DND-41 (cell line): Measurements from ENCODE around the gene NR6A1.

ENCODE experiments used
- ATAC-seq: fragments of 200-7000 bp; cut with Tn5 transposase; 3 replicates; pipeline ENCODE4 v1.9.1; 2021; ENCODE audit warnings: low read depth; ENCODE audit not compliant: insufficient read depth
- DNase-seq: peaks from one replicate; pipeline ENCODE4 v3.0.0-alpha.2; 2020
- H2AFZ ChIP-seq: 2 replicates; pipeline ENCODE4 v1.6.0; 2012; ENCODE audit warnings: low read depth, low read length
- H3K27ac ChIP-seq: 2 replicates; pipeline ENCODE4 v1.5.1; 2012; ENCODE audit warnings: low read length, inconsistent platforms
- H3K27me3 ChIP-seq: fragments of 200-600 bp; sonication (generic); 2 replicates; pipeline ENCODE4 v1.6.0; 2012; ENCODE audit warnings: low read length, mild to moderate bottlenecking, inconsistent platforms; ENCODE audit not compliant: insufficient read depth, poor library complexity
- H3K36me3 ChIP-seq: 2 replicates; pipeline ENCODE4 v1.5.1; 2012; ENCODE audit warnings: low read length, inconsistent platforms; ENCODE audit not compliant: insufficient read depth
- H3K4me1 ChIP-seq: 2 replicates; pipeline ENCODE4 v1.5.1; 2012; ENCODE audit warnings: mild to moderate bottlenecking, low read length; ENCODE audit not compliant: insufficient read depth
- H3K4me2 ChIP-seq: 2 replicates; pipeline ENCODE4 v1.6.0; 2012; ENCODE audit warnings: mild to moderate bottlenecking, moderate library complexity, low read length, inconsistent platforms; ENCODE audit not compliant: insufficient read depth
- H3K4me3 ChIP-seq, 2 experiments: fragments of 200-600 bp in 1 of 2; shearing (Covaris generic) in 1 of 2; 2 replicates each; pipeline ENCODE4 v1.5.1; 2012 to 2016; ENCODE audit warnings: inconsistent platforms in 2 of 2, low read length in 2 of 2, mild to moderate bottlenecking in 2 of 2, low read depth in 1 of 2, moderate library complexity in 1 of 2
- H3K79me2 ChIP-seq: 2 replicates; pipeline ENCODE4 v1.6.0; 2012; ENCODE audit warnings: low read length, inconsistent platforms; ENCODE audit not compliant: insufficient read depth
- H3K9ac ChIP-seq: 2 replicates; pipeline ENCODE4 v1.6.0; 2012; ENCODE audit warnings: low read depth, mild to moderate bottlenecking, inconsistent platforms, low read length, moderate library complexity
- H3K9me3 ChIP-seq: 2 replicates; pipeline ENCODE4 v1.5.1; 2012; ENCODE audit warnings: low read length, moderate library complexity, mild to moderate bottlenecking, inconsistent platforms; ENCODE audit not compliant: insufficient read depth, severe bottlenecking
- H4K20me1 ChIP-seq: 2 replicates; pipeline ENCODE4 v1.6.0; 2012; ENCODE audit warnings: low read length; ENCODE audit not compliant: insufficient read depth
- EZH2 ChIP-seq: IDR thresholded peaks from 3 replicates; pipeline ENCODE4 v1.6.1; 2012; ENCODE audit warnings: borderline replicate concordance, low read depth, mild to moderate bottlenecking, moderate library complexity, low read length, inconsistent platforms; ENCODE audit not compliant: severe bottlenecking
- TF ChIP-seq, protein P1 (sequence below): IDR thresholded peaks from 2 replicates; pipeline ENCODE4 v1.5.1; 2012; ENCODE audit warnings: borderline replicate concordance, low read length, moderate library complexity, mild to moderate bottlenecking; ENCODE audit not compliant: poor library complexity, severe bottlenecking; ENCODE audit errors: extremely low read depth

The NR6A1 gene

DNA sequence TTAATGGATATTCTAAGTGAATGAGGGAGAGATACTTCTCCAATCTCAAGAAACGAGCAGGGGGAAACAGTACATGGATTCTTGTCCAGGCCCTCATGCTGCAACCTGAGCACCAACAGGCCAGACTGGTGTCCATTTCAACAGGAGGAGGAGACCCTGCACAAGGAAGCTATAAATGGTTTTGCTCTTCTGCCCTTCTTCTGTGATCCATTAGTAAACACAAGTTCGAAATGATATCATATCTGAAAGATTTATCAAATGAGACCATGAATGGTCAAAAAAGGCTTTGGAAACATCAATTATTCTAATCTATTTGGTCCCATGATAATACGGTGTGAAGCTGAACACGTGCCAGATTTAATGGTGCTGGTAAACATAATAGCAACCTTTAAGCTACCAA is 109.8 kb downstream of the NR6A1 start:
- peak overlapping the region; percentile 89 for H3K27ac ChIP-seq
- H3K79me2 ChIP-seq = peaks cover 78% of the 10 kb centered on the region
- peak overlapping the region in 1 of 2 experiments; percentile 46; a peak in 3 of 4 replicates for H3K4me3 ChIP-seq
- H3K9ac ChIP-seq = peak overlapping the region; percentile 79
- peaks cover 9% of the 10 kb centered on the region; the same call in 1 of the 2 replicates for H4K20me1 ChIP-seq
- no peaks in the 10 kb centered on the region for H3K27me3 ChIP-seq
- TF ChIP-seq EZH2 = no peak
- TF ChIP-seq, protein P1, sequence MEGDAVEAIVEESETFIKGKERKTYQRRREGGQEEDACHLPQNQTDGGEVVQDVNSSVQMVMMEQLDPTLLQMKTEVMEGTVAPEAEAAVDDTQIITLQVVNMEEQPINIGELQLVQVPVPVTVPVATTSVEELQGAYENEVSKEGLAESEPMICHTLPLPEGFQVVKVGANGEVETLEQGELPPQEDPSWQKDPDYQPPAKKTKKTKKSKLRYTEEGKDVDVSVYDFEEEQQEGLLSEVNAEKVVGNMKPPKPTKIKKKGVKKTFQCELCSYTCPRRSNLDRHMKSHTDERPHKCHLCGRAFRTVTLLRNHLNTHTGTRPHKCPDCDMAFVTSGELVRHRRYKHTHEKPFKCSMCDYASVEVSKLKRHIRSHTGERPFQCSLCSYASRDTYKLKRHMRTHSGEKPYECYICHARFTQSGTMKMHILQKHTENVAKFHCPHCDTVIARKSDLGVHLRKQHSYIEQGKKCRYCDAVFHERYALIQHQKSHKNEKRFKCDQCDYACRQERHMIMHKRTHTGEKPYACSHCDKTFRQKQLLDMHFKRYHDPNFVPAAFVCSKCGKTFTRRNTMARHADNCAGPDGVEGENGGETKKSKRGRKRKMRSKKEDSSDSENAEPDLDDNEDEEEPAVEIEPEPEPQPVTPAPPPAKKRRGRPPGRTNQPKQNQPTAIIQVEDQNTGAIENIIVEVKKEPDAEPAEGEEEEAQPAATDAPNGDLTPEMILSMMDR = no peak
- H3K4me2 ChIP-seq = peak overlapping the region; percentile 70
- peaks cover 15% of the 10 kb centered on the region for H3K36me3 ChIP-seq
- H2AFZ ChIP-seq = no peak overlapping the region
- ATAC-seq = no peak
- H3K4me1 ChIP-seq = peaks cover 31% of the 10 kb centered on the region
- no peaks in the 10 kb centered on the region for H3K9me3 ChIP-seq
- DNase-seq = no peak

DNA sequence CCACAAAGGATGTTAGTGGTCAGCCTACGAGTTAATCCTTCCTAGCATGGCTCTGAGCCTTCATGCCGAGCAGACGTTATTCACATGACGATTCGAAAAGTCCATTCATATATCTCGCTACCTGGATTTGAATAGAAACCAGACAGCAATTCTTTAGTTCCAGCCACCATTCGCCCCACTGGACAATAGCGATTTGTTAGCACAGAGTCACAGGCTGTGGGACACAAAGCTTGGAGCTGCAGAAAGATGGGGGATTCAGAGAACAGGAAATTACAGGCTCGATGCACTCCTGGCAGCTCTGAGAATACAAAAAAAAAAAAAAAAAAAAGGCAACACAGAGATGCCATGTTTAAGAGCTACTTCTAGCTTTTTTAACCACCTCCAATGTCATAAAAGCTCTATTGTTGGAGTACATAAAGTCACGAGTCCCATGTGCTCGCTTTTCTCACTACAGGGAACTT is 110.7 kb downstream of the NR6A1 start:
- DNase-seq (peak; percentile 63), ATAC-seq (peak; percentile 25; the same call in 2 of the 3 replicates)
- peak overlapping the region; percentile 79 for H3K9ac ChIP-seq
- peaks cover 12% of the 10 kb centered on the region for H3K36me3 ChIP-seq
- no peaks in the 10 kb centered on the region for H3K9me3 ChIP-seq
- H3K4me2 ChIP-seq = peak overlapping the region; percentile 70
- H3K27me3 ChIP-seq = no peaks in the 10 kb centered on the region
- H3K27ac ChIP-seq = peak overlapping the region; percentile 89
- peaks cover 31% of the 10 kb centered on the region for H3K4me1 ChIP-seq
- TF ChIP-seq EZH2 = no peak
- TF ChIP-seq, protein P1 = no peak
- H3K79me2 ChIP-seq = peaks cover 69% of the 10 kb centered on the region
- H3K4me3 ChIP-seq = peak overlapping the region; percentile 37 to 56
- peaks cover 5% of the 10 kb centered on the region; the same call in 1 of the 2 replicates for H4K20me1 ChIP-seq
- H2AFZ ChIP-seq = peak overlapping the region; percentile 64

DNA sequence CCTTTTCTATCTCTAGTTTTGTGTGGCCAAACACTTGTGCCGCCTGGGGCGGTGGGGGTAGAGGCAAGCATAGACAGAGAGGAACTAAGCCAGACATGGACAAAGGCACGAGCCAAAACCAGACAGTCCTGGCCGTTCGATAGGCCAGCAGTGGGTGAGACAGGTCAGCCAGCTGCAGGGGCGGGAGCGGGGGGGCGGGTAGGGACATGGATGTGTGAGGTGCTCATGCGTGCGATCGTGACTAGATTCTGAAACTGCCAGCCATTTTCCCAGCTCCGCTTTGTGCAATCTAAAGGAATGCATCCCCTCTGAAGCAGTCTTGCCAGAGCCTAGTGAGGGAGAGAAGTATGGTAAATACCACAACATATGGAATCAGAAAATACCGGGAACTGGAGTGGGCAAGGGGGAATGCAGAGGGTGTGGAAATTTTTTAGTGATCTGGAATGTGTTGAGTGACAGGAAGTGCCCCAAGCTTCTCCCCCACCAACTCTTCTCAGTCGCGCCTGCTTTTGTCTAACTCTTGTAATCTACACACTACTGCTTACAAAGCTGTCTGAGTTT is 111.9 kb downstream of the NR6A1 start:
- H3K79me2 ChIP-seq = peaks cover 57% of the 10 kb centered on the region
- peak overlapping the region; percentile 55 for H2AFZ ChIP-seq
- 0 out of 2 replicates have a peak, but pooled peaks cover 2% of the 10 kb centered on the region for H4K20me1 ChIP-seq
- H3K4me2 ChIP-seq = peak overlapping the region; percentile 70
- peak overlapping the region; percentile 89 for H3K27ac ChIP-seq
- H3K4me1 ChIP-seq = peaks cover 31% of the 10 kb centered on the region
- DNase-seq = peak; percentile 75
- ATAC-seq = peak; percentile 53
- peak overlapping the region; percentile 79 for H3K9ac ChIP-seq
- H3K9me3 ChIP-seq = no peaks in the 10 kb centered on the region
- H3K27me3 ChIP-seq = no peaks in the 10 kb centered on the region
- TF ChIP-seq, protein P1 = no peak
- no peak for TF ChIP-seq EZH2
- peaks cover 7% of the 10 kb centered on the region for H3K36me3 ChIP-seq
- peak overlapping the region; percentile 37 to 56 for H3K4me3 ChIP-seq
